H9 (cell line): ENCODE results near the gene GNPNAT1. TPM values are rescaled to one million over a fixed set of nuclear protein-coding genes. Genes with fewer than 3 reads are reported as not detected.

Source experiments
- DNase-seq: peaks from one replicate; pipeline ENCODE4 v3.0.0-alpha.2; 2017
- H2AFZ ChIP-seq: one replicate; pipeline ENCODE4 v1.6.1; 2013; ENCODE audit warnings: mild to moderate bottlenecking, low read length, control low read depth, moderate library complexity
- H2AK5ac ChIP-seq: 2 replicates; pipeline ENCODE4 v1.6.1; 2013; ENCODE audit warnings: low read length, control low read depth, mixed read lengths; ENCODE audit not compliant: insufficient read length
- H2BK120ac ChIP-seq: one replicate; pipeline ENCODE4 v1.6.1; 2013; ENCODE audit warnings: low read depth, mild to moderate bottlenecking, low read length, control low read depth, inconsistent platforms; ENCODE audit not compliant: poor library complexity, severe bottlenecking
- H2BK12ac ChIP-seq: 2 replicates; pipeline ENCODE4 v1.6.1; 2013; ENCODE audit warnings: low read length, control low read depth, mixed read lengths, low read depth; ENCODE audit not compliant: insufficient read length
- H2BK15ac ChIP-seq: 2 replicates; pipeline ENCODE4 v1.6.1; 2013; ENCODE audit warnings: low read depth, low read length, control low read depth
- H2BK20ac ChIP-seq: one replicate; pipeline ENCODE4 v1.6.1; 2013; ENCODE audit warnings: low read depth, mild to moderate bottlenecking, low read length, control low read depth, inconsistent platforms; ENCODE audit not compliant: poor library complexity, severe bottlenecking
- H2BK5ac ChIP-seq: 2 replicates; pipeline ENCODE4 v1.6.1; 2013; ENCODE audit warnings: low read length, control low read depth, mixed read lengths; ENCODE audit not compliant: insufficient read length
- H3K14ac ChIP-seq: 2 replicates; pipeline ENCODE4 v1.6.1; 2013; ENCODE audit warnings: low read length, control low read depth; ENCODE audit not compliant: insufficient read depth
- H3K18ac ChIP-seq: 2 replicates; pipeline ENCODE4 v1.6.1; 2013; ENCODE audit warnings: low read depth, mild to moderate bottlenecking, mixed read lengths, low read length, control low read depth; ENCODE audit not compliant: insufficient read length
- H3K23ac ChIP-seq: 2 replicates; pipeline ENCODE4 v1.6.1; 2013; ENCODE audit warnings: low read length, control low read depth, mixed read lengths, low read depth; ENCODE audit not compliant: insufficient read length
- H3K23me2 ChIP-seq: 2 replicates; pipeline ENCODE4 v1.6.1; 2013; ENCODE audit warnings: low read depth, mild to moderate bottlenecking, mixed read lengths, low read length, control low read depth; ENCODE audit not compliant: insufficient read length, poor library complexity, severe bottlenecking
- H3K27ac ChIP-seq: 2 replicates; pipeline ENCODE4 v1.5.1; 2013; ENCODE audit warnings: low read length, control low read depth, mixed read lengths, low read depth; ENCODE audit not compliant: insufficient read length
- H3K27me3 ChIP-seq: 2 replicates; pipeline ENCODE4 v1.6.1; 2013; ENCODE audit warnings: low read length, control low read depth, inconsistent platforms; ENCODE audit not compliant: insufficient read depth
- H3K4ac ChIP-seq: 2 replicates; pipeline ENCODE4 v1.6.1; 2013; ENCODE audit warnings: low read depth, mild to moderate bottlenecking, control low read depth, inconsistent platforms, low read length, moderate library complexity
- H3K4me1 ChIP-seq: 2 replicates; pipeline ENCODE4 v1.6.1; 2013; ENCODE audit warnings: low read length, control low read depth, inconsistent platforms; ENCODE audit not compliant: insufficient read depth
- H3K4me2 ChIP-seq: 2 replicates; pipeline ENCODE4 v1.6.1; 2013; ENCODE audit warnings: low read length, control low read depth, mixed read lengths; ENCODE audit not compliant: insufficient read length, insufficient read depth
- H3K56ac ChIP-seq: 2 replicates; pipeline ENCODE4 v1.6.1; 2013; ENCODE audit warnings: low read depth, mild to moderate bottlenecking, mixed read lengths, low read length, control low read depth; ENCODE audit not compliant: insufficient read length
- H3K79me1 ChIP-seq: 2 replicates; pipeline ENCODE4 v1.6.1; 2013; ENCODE audit warnings: low read depth, mild to moderate bottlenecking, moderate library complexity, low read length, control low read depth, inconsistent platforms; ENCODE audit not compliant: insufficient read depth, poor library complexity, severe bottlenecking
- H3K79me2 ChIP-seq: 2 replicates; pipeline ENCODE4 v1.6.1; 2013; ENCODE audit warnings: low read length, control low read depth, inconsistent platforms; ENCODE audit not compliant: insufficient read depth
- H3K9ac ChIP-seq: 2 replicates; pipeline ENCODE4 v1.6.1; 2013; ENCODE audit warnings: low read length, control low read depth, mixed read lengths; ENCODE audit not compliant: insufficient read length; ENCODE audit errors: extremely low read depth
- H3K9me3 ChIP-seq: one replicate; pipeline ENCODE4 v1.6.1; 2013; ENCODE audit warnings: low read depth, low read length, inconsistent platforms; ENCODE audit not compliant: control insufficient read depth
- H3T11ph ChIP-seq: one replicate; pipeline ENCODE4 v1.6.1; 2013; ENCODE audit warnings: mild to moderate bottlenecking, low read length, control low read depth, inconsistent platforms
- H4K20me1 ChIP-seq: one replicate; pipeline ENCODE4 v1.6.1; 2013; ENCODE audit not compliant: control insufficient read depth, insufficient read length, insufficient read depth
- H4K5ac ChIP-seq: 2 replicates; pipeline ENCODE4 v1.6.1; 2013; ENCODE audit warnings: low read depth, mild to moderate bottlenecking, mixed read lengths, low read length, control low read depth; ENCODE audit not compliant: insufficient read length
- H4K8ac ChIP-seq: replicated peaks from 2 replicates; pipeline ENCODE4 v1.6.1; 2013; ENCODE audit warnings: low read length, control low read depth, mixed read lengths, low read depth; ENCODE audit not compliant: insufficient read length
- H4K91ac ChIP-seq: 2 replicates; pipeline ENCODE4 v1.6.1; 2013; ENCODE audit warnings: low read depth, mild to moderate bottlenecking, moderate library complexity, mixed read lengths, low read length, control low read depth; ENCODE audit not compliant: insufficient read length
- H3K27ac Mint-ChIP-seq, 3 experiments: 2 replicates in 2 of 3; 3 replicates in 1 of 3; pipeline ENCODE4 v1.8.0; 2020 to 2021; ENCODE audit warnings: mixed read lengths in 3 of 3, mild to moderate bottlenecking in 1 of 3, moderate library complexity in 1 of 3
- H3K27me3 Mint-ChIP-seq: 2 replicates; pipeline ENCODE4 v1.8.0; 2021; ENCODE audit warnings: low read depth, mild to moderate bottlenecking, moderate library complexity, mixed read lengths
- H3K36me3 Mint-ChIP-seq, 3 experiments: 2 replicates in 2 of 3; 3 replicates in 1 of 3; pipeline ENCODE4 v1.8.0; 2020 to 2021; ENCODE audit warnings: low read depth in 3 of 3, mixed read lengths in 3 of 3; ENCODE audit not compliant: insufficient read depth in 1 of 3
- H3K4me1 Mint-ChIP-seq, 2 experiments: 2 replicates each; pipeline ENCODE4 v1.8.0; 2020; ENCODE audit warnings: mixed read lengths in 2 of 2
- H3K4me3 Mint-ChIP-seq, 2 experiments: 2 replicates in 1 of 2; 3 replicates in 1 of 2; pipeline ENCODE4 v1.8.0; 2020 to 2021; ENCODE audit warnings: mild to moderate bottlenecking in 2 of 2, mixed read lengths in 2 of 2, moderate library complexity in 1 of 2
- H3K9me3 Mint-ChIP-seq, 2 experiments: 2 replicates in 1 of 2; 3 replicates in 1 of 2; pipeline ENCODE4 v1.8.0; 2020; ENCODE audit warnings: mild to moderate bottlenecking in 2 of 2, mixed read lengths in 2 of 2, moderate library complexity in 1 of 2
- CTCF ChIP-seq: fragments of 200-600 bp; sonication (generic); conservative IDR thresholded peaks from 3 replicates; pipeline ENCODE4 v1.8.0; 2021; ENCODE audit warnings: antibody characterized with exemption, mild to moderate bottlenecking
- WGBS: extraction: QIAGEN DNeasy Blood & Tissue Kit; methylation state at CpG from one replicate; pipeline ENCODE4 v1.1.7; 2013; ENCODE audit warnings: missing lambda C conversion rate, low lambda C conversion rate, mixed read lengths; ENCODE audit not compliant: insufficient read length; ENCODE audit errors: extremely low coverage; 5-methylcytosine and 5-hydroxymethylcytosine counted together
- total RNA-seq: library from RNA; stranded (reverse); gene quantifications from 2 replicates; pipeline ENCODE4 v1.2.1, GENCODE V29; 2021

Gene GNPNAT1
- total RNA-seq, 1 experiment from 2014 or later = 49.0 TPM

GRCh38 chr14:52740751-52741150, 50.7 kb downstream of the GNPNAT1 start:
- H4K5ac ChIP-seq = no peak overlapping the region
- H3K9ac ChIP-seq = no peak overlapping the region
- Mint-ChIP-seq H3K4me1 (peaks cover 17 to 21% of the 10 kb centered on the region in 2 experiments), H3K27ac (no peak overlapping the region), H3K4me3 (no peak overlapping the region), H3K9me3 (no peaks in the 10 kb centered on the region), H3K36me3 (peaks cover 6 to 19% (median 10%) of the 10 kb centered on the region in 3 experiments; a peak in 5 of 7 replicates), H3K27me3 (no peaks in the 10 kb centered on the region)
- H4K91ac ChIP-seq = no peak overlapping the region
- H3K23me2 ChIP-seq = no peaks in the 10 kb centered on the region
- no peak for TF ChIP-seq CTCF
- H4K8ac ChIP-seq = no peak overlapping the region
- H2AK5ac ChIP-seq = no peak overlapping the region
- H3T11ph ChIP-seq = no peak overlapping the region
- H2BK20ac ChIP-seq = no peak overlapping the region
- H3K56ac ChIP-seq = no peak overlapping the region
- DNase-seq = no peak
- no peak overlapping the region for H3K23ac ChIP-seq
- no peak overlapping the region for H3K14ac ChIP-seq
- no peak overlapping the region for H2BK120ac ChIP-seq
- no peaks in the 10 kb centered on the region for H3K9me3 ChIP-seq
- no peak overlapping the region for H3K27ac ChIP-seq
- H3K79me2 ChIP-seq = peaks cover 9% of the 10 kb centered on the region; the same call in 1 of the 2 replicates
- no peak overlapping the region for H3K18ac ChIP-seq
- WGBS = no CpG with 5 or more reads among the region's 1 CpG
- H3K4me2 ChIP-seq = no peak overlapping the region
- H4K20me1 ChIP-seq = no peaks in the 10 kb centered on the region
- H2BK12ac ChIP-seq = no peak overlapping the region
- H2BK15ac ChIP-seq = no peak overlapping the region
- no peak overlapping the region for H3K4ac ChIP-seq
- no peak overlapping the region for H2AFZ ChIP-seq
- no peaks in the 10 kb centered on the region; the same call in 1 of the 2 replicates for H3K4me1 ChIP-seq
- H2BK5ac ChIP-seq = no peak overlapping the region
- H3K27me3 ChIP-seq = no peaks in the 10 kb centered on the region
- peaks cover 3% of the 10 kb centered on the region for H3K79me1 ChIP-seq
